SK-N-SH (cell line): Measurements from ENCODE around the gene CNDP2.

Source experiments
- CHD2 ChIP-seq: fragments of 150-350 bp; IDR thresholded peaks from 2 replicates; pipeline ENCODE4 v1.6.1; 2018; ENCODE audit warnings: low read length; ENCODE audit not compliant: partially characterized antibody
- ELF1 ChIP-seq: IDR thresholded peaks from 2 replicates; pipeline ENCODE4 v1.4.0; 2012
- MEF2A ChIP-seq: IDR thresholded peaks from 2 replicates; pipeline ENCODE4 v1.4.0; 2012; ENCODE audit warnings: low read depth, borderline replicate concordance
- TF ChIP-seq, protein P1 (sequence below): fragments of 200-600 bp; sonication (generic); IDR thresholded peaks from 2 replicates; pipeline ENCODE4 v1.6.1; 2017; ENCODE audit warnings: antibody characterized with exemption, mild to moderate bottlenecking, moderate library complexity
- TF ChIP-seq, protein P2 (sequence below): IDR thresholded peaks from 2 replicates; pipeline ENCODE4 v1.6.1; 2012; ENCODE audit warnings: mild to moderate bottlenecking, low read depth, low read length, moderate library complexity

DNA sequence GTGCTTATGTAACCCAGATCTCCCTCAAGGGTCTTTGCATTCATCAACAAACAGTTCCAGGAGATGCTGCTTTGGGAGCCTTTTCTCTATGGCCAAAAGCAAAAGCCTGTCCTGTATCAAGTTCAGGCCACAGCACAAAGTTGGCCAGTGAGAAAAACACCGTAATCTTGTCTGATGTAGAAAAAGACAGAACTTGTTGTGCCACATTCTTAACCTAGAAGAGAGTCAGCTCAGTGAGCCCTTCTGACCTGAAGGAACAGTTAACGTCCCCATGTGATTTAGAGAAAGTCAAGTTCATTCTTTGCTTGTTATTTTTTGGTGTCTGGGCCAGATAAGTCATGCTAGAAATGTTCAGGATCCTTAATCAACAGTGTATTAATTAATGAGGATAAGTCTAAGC is 30.3 kb downstream of the CNDP2 start:
- TF ChIP-seq MEF2A: no peak
- TF ChIP-seq ELF1: no peak
- TF ChIP-seq, protein P1, sequence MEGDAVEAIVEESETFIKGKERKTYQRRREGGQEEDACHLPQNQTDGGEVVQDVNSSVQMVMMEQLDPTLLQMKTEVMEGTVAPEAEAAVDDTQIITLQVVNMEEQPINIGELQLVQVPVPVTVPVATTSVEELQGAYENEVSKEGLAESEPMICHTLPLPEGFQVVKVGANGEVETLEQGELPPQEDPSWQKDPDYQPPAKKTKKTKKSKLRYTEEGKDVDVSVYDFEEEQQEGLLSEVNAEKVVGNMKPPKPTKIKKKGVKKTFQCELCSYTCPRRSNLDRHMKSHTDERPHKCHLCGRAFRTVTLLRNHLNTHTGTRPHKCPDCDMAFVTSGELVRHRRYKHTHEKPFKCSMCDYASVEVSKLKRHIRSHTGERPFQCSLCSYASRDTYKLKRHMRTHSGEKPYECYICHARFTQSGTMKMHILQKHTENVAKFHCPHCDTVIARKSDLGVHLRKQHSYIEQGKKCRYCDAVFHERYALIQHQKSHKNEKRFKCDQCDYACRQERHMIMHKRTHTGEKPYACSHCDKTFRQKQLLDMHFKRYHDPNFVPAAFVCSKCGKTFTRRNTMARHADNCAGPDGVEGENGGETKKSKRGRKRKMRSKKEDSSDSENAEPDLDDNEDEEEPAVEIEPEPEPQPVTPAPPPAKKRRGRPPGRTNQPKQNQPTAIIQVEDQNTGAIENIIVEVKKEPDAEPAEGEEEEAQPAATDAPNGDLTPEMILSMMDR: no peak
- TF ChIP-seq CHD2: no peak
- TF ChIP-seq, protein P2, sequence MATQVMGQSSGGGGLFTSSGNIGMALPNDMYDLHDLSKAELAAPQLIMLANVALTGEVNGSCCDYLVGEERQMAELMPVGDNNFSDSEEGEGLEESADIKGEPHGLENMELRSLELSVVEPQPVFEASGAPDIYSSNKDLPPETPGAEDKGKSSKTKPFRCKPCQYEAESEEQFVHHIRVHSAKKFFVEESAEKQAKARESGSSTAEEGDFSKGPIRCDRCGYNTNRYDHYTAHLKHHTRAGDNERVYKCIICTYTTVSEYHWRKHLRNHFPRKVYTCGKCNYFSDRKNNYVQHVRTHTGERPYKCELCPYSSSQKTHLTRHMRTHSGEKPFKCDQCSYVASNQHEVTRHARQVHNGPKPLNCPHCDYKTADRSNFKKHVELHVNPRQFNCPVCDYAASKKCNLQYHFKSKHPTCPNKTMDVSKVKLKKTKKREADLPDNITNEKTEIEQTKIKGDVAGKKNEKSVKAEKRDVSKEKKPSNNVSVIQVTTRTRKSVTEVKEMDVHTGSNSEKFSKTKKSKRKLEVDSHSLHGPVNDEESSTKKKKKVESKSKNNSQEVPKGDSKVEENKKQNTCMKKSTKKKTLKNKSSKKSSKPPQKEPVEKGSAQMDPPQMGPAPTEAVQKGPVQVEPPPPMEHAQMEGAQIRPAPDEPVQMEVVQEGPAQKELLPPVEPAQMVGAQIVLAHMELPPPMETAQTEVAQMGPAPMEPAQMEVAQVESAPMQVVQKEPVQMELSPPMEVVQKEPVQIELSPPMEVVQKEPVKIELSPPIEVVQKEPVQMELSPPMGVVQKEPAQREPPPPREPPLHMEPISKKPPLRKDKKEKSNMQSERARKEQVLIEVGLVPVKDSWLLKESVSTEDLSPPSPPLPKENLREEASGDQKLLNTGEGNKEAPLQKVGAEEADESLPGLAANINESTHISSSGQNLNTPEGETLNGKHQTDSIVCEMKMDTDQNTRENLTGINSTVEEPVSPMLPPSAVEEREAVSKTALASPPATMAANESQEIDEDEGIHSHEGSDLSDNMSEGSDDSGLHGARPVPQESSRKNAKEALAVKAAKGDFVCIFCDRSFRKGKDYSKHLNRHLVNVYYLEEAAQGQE: no peak
